Lower leg skin (tissue), 4 donors: ENCODE results near the gene MAS1. TPM values are rescaled to one million over a fixed set of nuclear protein-coding genes. Genes with fewer than 3 reads are reported as not detected.

Experiments used
- DNase-seq, 2 donors: peaks; one replicate each; pipeline ENCODE4 v3.0.0-alpha.2; 2019; ENCODE audit warnings: low spot score in 2 of 2
- H3K4me3 ChIP-seq: fragments of 200-600 bp; sonication (generic); 2 replicates; pipeline ENCODE4 v1.5.1; 2017; ENCODE audit warnings: mild to moderate bottlenecking, low read depth; ENCODE audit not compliant: poor library complexity, severe bottlenecking
- CTCF ChIP-seq, 3 donors: fragments of 450-650 bp; IDR thresholded peaks; one replicate each; pipeline ENCODE4 v1.5.1; 2016; ENCODE audit warnings: antibody characterized with exemption in 3 of 3, mild to moderate bottlenecking in 3 of 3, moderate library complexity in 2 of 3
- POLR2A ChIP-seq, 2 donors: fragments of 450-650 bp; IDR thresholded peaks; one replicate each; pipeline ENCODE4 v1.6.1; 2016 to 2017; ENCODE audit warnings: antibody characterized with exemption in 2 of 2, mild to moderate bottlenecking in 1 of 2, moderate library complexity in 1 of 2
- WGBS, 2 donors: methylation state at CpG; one replicate each; pipeline ENCODE4 v1.1.5; 2018; 5-methylcytosine and 5-hydroxymethylcytosine counted together
- intact Hi-C: fragments of 100-400 bp; cut with DNase I; formaldehyde crosslinking; loops from one replicate; pipeline ENCODE4 v1.15.0; 2023; ENCODE audit warnings: low total_unique reads
- total RNA-seq, 4 donors: library from RNA; depleted of rRNA; stranded (reverse); fragments of >200 nt; gene quantifications; one replicate each; pipeline ENCODE4 v1.1.0, GENCODE V29; 2016

Gene MAS1
- total RNA-seq, 4 donors from 2014 or later = 0.05 TPM; not detected in 3

- TF ChIP-seq POLR2A (IDR thresholded peaks at IDR 0.05) (no peak), CTCF (IDR thresholded peaks at IDR 0.05) (no peak)
- 48 to 56% methylated on average over 4 of the region's 4 CpGs for WGBS, 2 donors
- intact Hi-C loops = no loop called here
- DNase-seq = peak in 1 of 2 donors; percentile 63
- no peak overlapping the region for H3K4me3 ChIP-seq
These were observed 4.2 kb downstream of the MAS1 start for GRCh38 chr6:159894991-159895390.

- H3K4me3 ChIP-seq = no peak overlapping the region
- intact Hi-C loops = no loop called here
- WGBS, 2 donors = 94 to 98% methylated on average over 4 of the region's 4 CpGs
- no peak for DNase-seq
- TF ChIP-seq CTCF (IDR thresholded peaks at IDR 0.05) (no peak), POLR2A (IDR thresholded peaks at IDR 0.05) (no peak)
These were observed 6.8 kb downstream of the MAS1 start for GRCh38 chr6:159897603-159898002.

GRCh38 chr6:159898519-159898918 lies 7.7 kb downstream of the MAS1 start:
- H3K4me3 ChIP-seq = no peak overlapping the region
- 74 to 77% methylated on average over 1 of the region's 1 CpG for WGBS, 2 donors
- intact Hi-C loops = no loop called here
- DNase-seq = peak in 1 of 2 donors; percentile 4
- TF ChIP-seq POLR2A (IDR thresholded peaks at IDR 0.05) (no peak), CTCF (IDR thresholded peaks at IDR 0.05) (no peak)

GRCh38 chr6:159899994-159900745 lies 9.4 kb downstream of the MAS1 start:
- H3K4me3 ChIP-seq = no peak overlapping the region
- no peak for TF ChIP-seq CTCF (IDR thresholded peaks at IDR 0.05)
- no peak for TF ChIP-seq POLR2A (IDR thresholded peaks at IDR 0.05)
- DNase-seq = peak in 1 of 2 donors; percentile 20
- WGBS, 2 donors = 71 to 77% methylated on average over 15 of the region's 15 CpGs
- intact Hi-C loops = no loop called here

GRCh38 chr6:159902620-159903019 lies 11.8 kb downstream of the MAS1 start:
- intact Hi-C loops = no loop called here
- 66 to 77% methylated on average over 9 of the region's 9 CpGs for WGBS, 2 donors
- H3K4me3 ChIP-seq = no peak overlapping the region
- TF ChIP-seq POLR2A (IDR thresholded peaks at IDR 0.05) (no peak), CTCF (IDR thresholded peaks at IDR 0.05) (no peak)
- peak in 1 of 2 donors; percentile 48 for DNase-seq

- H3K4me3 ChIP-seq = no peak overlapping the region
- no peak for TF ChIP-seq POLR2A (IDR thresholded peaks at IDR 0.05)
- TF ChIP-seq CTCF (IDR thresholded peaks at IDR 0.05) = no peak
- peak in 1 of 2 donors; percentile 37 for DNase-seq
- 88 to 93% methylated on average over 9 of the region's 9 CpGs for WGBS, 2 donors
- intact Hi-C loops = no loop called here
These were observed 13.7 kb downstream of the MAS1 start for GRCh38 chr6:159904497-159904911.
